SK-N-SH (cell line): ENCODE data around the gene PKNOX2. TPM values are rescaled to one million over a fixed set of nuclear protein-coding genes. Genes with fewer than 3 reads are reported as not detected.

Experiments used
- CTCF ChIA-PET: fragments of 300-600, 350-600 bp; formaldehyde crosslinking; extraction: SDS; loops from one replicate; lab custom pipeline; 2021; lab: Yijun Ruan, JAX
- POLR2A ChIA-PET: fragments of 350-600 bp; sonication (Branson Sonifier 250); formaldehyde crosslinking; extraction: SDS; loops from one replicate; lab custom pipeline; 2020; ENCODE audit warnings: antibody characterized with exemption, inconsistent platforms; lab: Yijun Ruan, JAX
- DNase-seq: peaks from one replicate; pipeline ENCODE4 v3.0.0; 2012
- H2AFZ ChIP-seq: fragments of 200-600 bp; sonication (generic); 2 replicates; pipeline ENCODE4 v1.8.1; 2016; ENCODE audit warnings: antibody characterized with exemption, mild to moderate bottlenecking, low read depth
- H3F3A ChIP-seq: fragments of 200-600 bp; sonication (generic); replicated peaks from 2 replicates; pipeline ENCODE3; 2016; ENCODE audit warnings: antibody characterized with exemption, mild to moderate bottlenecking; ENCODE audit not compliant: insufficient read depth
- H3K27ac ChIP-seq, 2 experiments: fragments of 200-500 bp in 1 of 2; fragments of 200-600 bp in 1 of 2; sonication (Bioruptor generic) in 1 of 2; sonication (generic), shearing (Covaris generic) in 1 of 2; 2 replicates each; pipeline versions ENCODE4 v1.5.1 to v1.6.1; 2014 to 2016; ENCODE audit warnings: low read depth in 2 of 2, inconsistent platforms in 1 of 2, low read length in 1 of 2, mild to moderate bottlenecking in 1 of 2, mixed read lengths in 1 of 2
- H3K27me3 ChIP-seq: fragments of 200-600 bp; sonication (generic), shearing (Covaris generic); 2 replicates; pipeline ENCODE4 v1.6.1; 2016; ENCODE audit warnings: mixed run types; ENCODE audit not compliant: insufficient read depth
- H3K36me3 ChIP-seq, 2 experiments: fragments of 200-500 bp in 1 of 2; fragments of 200-600 bp in 1 of 2; sonication (Bioruptor generic) in 1 of 2; sonication (generic) in 1 of 2; replicated peaks in 1 of 2; 2 replicates each; pipeline versions ENCODE3 to v1.5.1; 2014 to 2016; ENCODE audit warnings: low read length in 1 of 2, mild to moderate bottlenecking in 1 of 2; ENCODE audit not compliant: insufficient read depth in 2 of 2, control insufficient read depth in 1 of 2
- H3K4me1 ChIP-seq, 2 experiments: fragments of 200-500 bp in 1 of 2; fragments of 200-600 bp in 1 of 2; sonication (Bioruptor generic) in 1 of 2; sonication (generic), shearing (Covaris generic) in 1 of 2; 2 replicates each; pipeline versions ENCODE4 v1.5.1 to v1.6.1; 2014 to 2016; ENCODE audit warnings: low read depth in 1 of 2, low read length in 1 of 2, mixed run types in 1 of 2; ENCODE audit not compliant: insufficient read depth in 2 of 2, control insufficient read depth in 1 of 2
- H3K4me2 ChIP-seq: fragments of 200-600 bp; sonication (generic), shearing (Covaris generic); 2 replicates; pipeline ENCODE4 v1.6.1; 2017; ENCODE audit warnings: mixed run types
- H3K4me3 ChIP-seq, 2 experiments: fragments of 200-500 bp in 1 of 2; fragments of 200-600 bp in 1 of 2; sonication (Bioruptor generic) in 1 of 2; sonication (generic), shearing (Covaris generic) in 1 of 2; 2 replicates each; pipeline versions ENCODE4 v1.5.1 to v1.8.1; 2014 to 2016; ENCODE audit warnings: low read depth in 2 of 2, inconsistent platforms in 1 of 2, low read length in 1 of 2, mild to moderate bottlenecking in 1 of 2, mixed read lengths in 1 of 2, moderate library complexity in 1 of 2
- H3K79me2 ChIP-seq: fragments of 200-600 bp; sonication (generic); 2 replicates; pipeline ENCODE4 v1.8.1; 2017; ENCODE audit warnings: mild to moderate bottlenecking; ENCODE audit not compliant: insufficient read depth
- H3K9ac ChIP-seq: fragments of 200-600 bp; sonication (generic); 2 replicates; pipeline ENCODE4 v1.6.1; 2017; ENCODE audit warnings: mixed run types
- H3K9me2 ChIP-seq: fragments of 200-600 bp; sonication (generic); 2 replicates; pipeline ENCODE4 v1.6.1; 2017; ENCODE audit warnings: mixed run types
- H3K9me3 ChIP-seq: fragments of 200-600 bp; sonication (generic); 2 replicates; pipeline ENCODE4 v1.6.1; 2017; ENCODE audit warnings: mixed run types, mild to moderate bottlenecking, moderate library complexity
- H4K20me1 ChIP-seq: fragments of 200-600 bp; sonication (generic); 2 replicates; pipeline ENCODE4 v1.6.1; 2017; ENCODE audit warnings: mild to moderate bottlenecking, mixed run types; ENCODE audit not compliant: insufficient read depth
- CHD2 ChIP-seq: fragments of 150-350 bp; IDR thresholded peaks from 2 replicates; pipeline ENCODE4 v1.6.1; 2018; ENCODE audit warnings: low read length; ENCODE audit not compliant: partially characterized antibody
- EP300 ChIP-seq, 2 experiments: IDR thresholded peaks; 2 replicates each; pipeline versions ENCODE4 v1.4.0 to v1.6.1; 2012; ENCODE audit warnings: borderline replicate concordance in 1 of 2, low read depth in 1 of 2, low read length in 1 of 2
- FOXM1 ChIP-seq: IDR thresholded peaks from 2 replicates; pipeline ENCODE4 v1.4.0; 2012; ENCODE audit warnings: low read depth, mild to moderate bottlenecking
- MEF2A ChIP-seq: IDR thresholded peaks from 2 replicates; pipeline ENCODE4 v1.4.0; 2012; ENCODE audit warnings: low read depth, borderline replicate concordance
- NRF1 ChIP-seq: IDR thresholded peaks from 2 replicates; pipeline ENCODE4 v1.6.1; 2012; ENCODE audit warnings: low read depth, mild to moderate bottlenecking, low read length
- RAD21 ChIP-seq: IDR thresholded peaks from 2 replicates; pipeline ENCODE4 v1.6.1; 2012; ENCODE audit warnings: mild to moderate bottlenecking, low read length
- RFX5 ChIP-seq: IDR thresholded peaks from 2 replicates; pipeline ENCODE4 v1.6.1; 2012; ENCODE audit warnings: mild to moderate bottlenecking, improper control_type of control experiment, low read length
- RXRA ChIP-seq: IDR thresholded peaks from 2 replicates; pipeline ENCODE4 v1.4.0; 2012; ENCODE audit warnings: low read depth, mild to moderate bottlenecking, borderline replicate concordance
- SMC3 ChIP-seq: IDR thresholded peaks from 2 replicates; pipeline ENCODE4 v1.6.1; 2012; ENCODE audit warnings: low read depth, low read length, improper control_type of control experiment
- TAF1 ChIP-seq: IDR thresholded peaks from 2 replicates; pipeline ENCODE4 v1.6.1; 2012; ENCODE audit warnings: low read depth, mild to moderate bottlenecking, low read length, moderate library complexity, borderline replicate concordance
- TEAD4 ChIP-seq: IDR thresholded peaks from 2 replicates; pipeline ENCODE4 v1.4.0; 2012; ENCODE audit warnings: mild to moderate bottlenecking, borderline replicate concordance; ENCODE audit not compliant: insufficient read depth
- WGBS: methylation state at CpG from one replicate; pipeline ENCODE4 v1.1.6; 2017; ENCODE audit warnings: low lambda C conversion rate; 5-methylcytosine and 5-hydroxymethylcytosine counted together
- polyA plus RNA-seq, 3 experiments: library from polyadenylated mRNA; depleted of rRNA; stranded (reverse); fragments of >200 nt; gene quantifications; 2 replicates each; pipeline ENCODE4 v1.2.3, GENCODE V29; 2012
- TF ChIP-seq, protein P1 (sequence below): IDR thresholded peaks from 2 replicates; pipeline ENCODE4 v1.4.0; 2012; ENCODE audit warnings: low read depth
- TF ChIP-seq, protein P2 (sequence below): IDR thresholded peaks from 2 replicates; pipeline ENCODE4 v1.4.0; 2012; ENCODE audit warnings: low read depth, borderline replicate concordance
- TF ChIP-seq, protein P3 (sequence below): IDR thresholded peaks from 2 replicates; pipeline ENCODE4 v1.4.0; 2012; ENCODE audit warnings: low read depth, borderline replicate concordance
- TF ChIP-seq, protein P4 (sequence below): fragments of 150-350 bp; IDR thresholded peaks from 2 replicates; pipeline ENCODE4 v1.6.1; 2017; ENCODE audit warnings: antibody characterized with exemption, low read length, low read depth, borderline replicate concordance
- TF ChIP-seq, protein P5 (sequence below): IDR thresholded peaks from 2 replicates; pipeline ENCODE4 v1.6.1; 2012; ENCODE audit warnings: mild to moderate bottlenecking, low read depth, low read length, moderate library complexity

The PKNOX2 gene
- polyA plus RNA-seq, 1 of the 3 experiments (the other 2 are of a cell fraction): 0.02 TPM

DNA sequence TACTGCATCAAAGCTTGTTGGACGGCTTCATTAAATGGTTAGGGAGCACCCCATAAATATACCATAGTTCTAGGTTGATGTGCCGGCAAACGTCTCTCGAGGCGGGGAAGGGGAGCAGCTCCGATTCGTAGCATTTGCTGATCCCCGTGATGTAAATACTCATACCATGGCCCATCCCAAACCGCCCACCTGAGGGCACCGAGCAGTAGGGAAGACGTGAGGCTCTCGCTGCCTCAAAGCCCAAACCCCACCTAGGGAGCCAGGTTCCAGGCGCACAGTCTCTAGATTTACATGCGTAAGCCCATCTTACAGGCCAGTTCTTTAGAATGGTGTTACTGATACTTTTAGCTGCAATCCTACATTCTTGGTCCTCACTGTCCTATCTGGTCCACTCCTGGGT is 207.5 kb downstream of the PKNOX2 start:
- Histone ChIP-seq H3K9me3 (no peaks in the 10 kb centered on the region), H3K27ac (no peak overlapping the region), H2AFZ (no peak overlapping the region), H3K27me3 (peaks cover 25% of the 10 kb centered on the region), H3K4me3 (no peak overlapping the region), H3K4me2 (no peak overlapping the region), H3K9ac (no peak overlapping the region), H3K36me3 (no peaks in the 10 kb centered on the region), H4K20me1 (no peaks in the 10 kb centered on the region), H3F3A (no peaks in the 10 kb centered on the region), H3K4me1 (peaks cover 0 to 21% of the 10 kb centered on the region in 2 experiments; a peak in 1 of 4 replicates), H3K79me2 (no peaks in the 10 kb centered on the region), H3K9me2 (no peaks in the 10 kb centered on the region)
- 79% methylated on average over 14 of the region's 14 CpGs for WGBS
- TF ChIP-seq RAD21 (no peak), RFX5 (no peak), EP300 (IDR thresholded peaks at IDR 0.05; ENCODE audit: borderline replicate concordance in 1 of 2, low read depth in 1 of 2, low read length in 1 of 2) (no peak), TAF1 (no peak), NRF1 (no peak), CHD2 (no peak), FOXM1 (no peak), TEAD4 (no peak), SMC3 (no peak), RXRA (no peak), MEF2A (no peak)
- TF ChIP-seq, protein P1, sequence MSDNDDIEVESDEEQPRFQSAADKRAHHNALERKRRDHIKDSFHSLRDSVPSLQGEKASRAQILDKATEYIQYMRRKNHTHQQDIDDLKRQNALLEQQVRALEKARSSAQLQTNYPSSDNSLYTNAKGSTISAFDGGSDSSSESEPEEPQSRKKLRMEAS: no peak
- TF ChIP-seq, protein P2, sequence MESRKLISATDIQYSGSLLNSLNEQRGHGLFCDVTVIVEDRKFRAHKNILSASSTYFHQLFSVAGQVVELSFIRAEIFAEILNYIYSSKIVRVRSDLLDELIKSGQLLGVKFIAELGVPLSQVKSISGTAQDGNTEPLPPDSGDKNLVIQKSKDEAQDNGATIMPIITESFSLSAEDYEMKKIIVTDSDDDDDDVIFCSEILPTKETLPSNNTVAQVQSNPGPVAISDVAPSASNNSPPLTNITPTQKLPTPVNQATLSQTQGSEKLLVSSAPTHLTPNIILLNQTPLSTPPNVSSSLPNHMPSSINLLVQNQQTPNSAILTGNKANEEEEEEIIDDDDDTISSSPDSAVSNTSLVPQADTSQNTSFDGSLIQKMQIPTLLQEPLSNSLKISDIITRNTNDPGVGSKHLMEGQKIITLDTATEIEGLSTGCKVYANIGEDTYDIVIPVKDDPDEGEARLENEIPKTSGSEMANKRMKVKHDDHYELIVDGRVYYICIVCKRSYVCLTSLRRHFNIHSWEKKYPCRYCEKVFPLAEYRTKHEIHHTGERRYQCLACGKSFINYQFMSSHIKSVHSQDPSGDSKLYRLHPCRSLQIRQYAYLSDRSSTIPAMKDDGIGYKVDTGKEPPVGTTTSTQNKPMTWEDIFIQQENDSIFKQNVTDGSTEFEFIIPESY: no peak
- TF ChIP-seq, protein P3, sequence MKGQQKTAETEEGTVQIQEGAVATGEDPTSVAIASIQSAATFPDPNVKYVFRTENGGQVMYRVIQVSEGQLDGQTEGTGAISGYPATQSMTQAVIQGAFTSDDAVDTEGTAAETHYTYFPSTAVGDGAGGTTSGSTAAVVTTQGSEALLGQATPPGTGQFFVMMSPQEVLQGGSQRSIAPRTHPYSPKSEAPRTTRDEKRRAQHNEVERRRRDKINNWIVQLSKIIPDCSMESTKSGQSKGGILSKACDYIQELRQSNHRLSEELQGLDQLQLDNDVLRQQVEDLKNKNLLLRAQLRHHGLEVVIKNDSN: no peak
- TF ChIP-seq, protein P4, sequence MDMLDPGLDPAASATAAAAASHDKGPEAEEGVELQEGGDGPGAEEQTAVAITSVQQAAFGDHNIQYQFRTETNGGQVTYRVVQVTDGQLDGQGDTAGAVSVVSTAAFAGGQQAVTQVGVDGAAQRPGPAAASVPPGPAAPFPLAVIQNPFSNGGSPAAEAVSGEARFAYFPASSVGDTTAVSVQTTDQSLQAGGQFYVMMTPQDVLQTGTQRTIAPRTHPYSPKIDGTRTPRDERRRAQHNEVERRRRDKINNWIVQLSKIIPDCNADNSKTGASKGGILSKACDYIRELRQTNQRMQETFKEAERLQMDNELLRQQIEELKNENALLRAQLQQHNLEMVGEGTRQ: no peak
- TF ChIP-seq, protein P5, sequence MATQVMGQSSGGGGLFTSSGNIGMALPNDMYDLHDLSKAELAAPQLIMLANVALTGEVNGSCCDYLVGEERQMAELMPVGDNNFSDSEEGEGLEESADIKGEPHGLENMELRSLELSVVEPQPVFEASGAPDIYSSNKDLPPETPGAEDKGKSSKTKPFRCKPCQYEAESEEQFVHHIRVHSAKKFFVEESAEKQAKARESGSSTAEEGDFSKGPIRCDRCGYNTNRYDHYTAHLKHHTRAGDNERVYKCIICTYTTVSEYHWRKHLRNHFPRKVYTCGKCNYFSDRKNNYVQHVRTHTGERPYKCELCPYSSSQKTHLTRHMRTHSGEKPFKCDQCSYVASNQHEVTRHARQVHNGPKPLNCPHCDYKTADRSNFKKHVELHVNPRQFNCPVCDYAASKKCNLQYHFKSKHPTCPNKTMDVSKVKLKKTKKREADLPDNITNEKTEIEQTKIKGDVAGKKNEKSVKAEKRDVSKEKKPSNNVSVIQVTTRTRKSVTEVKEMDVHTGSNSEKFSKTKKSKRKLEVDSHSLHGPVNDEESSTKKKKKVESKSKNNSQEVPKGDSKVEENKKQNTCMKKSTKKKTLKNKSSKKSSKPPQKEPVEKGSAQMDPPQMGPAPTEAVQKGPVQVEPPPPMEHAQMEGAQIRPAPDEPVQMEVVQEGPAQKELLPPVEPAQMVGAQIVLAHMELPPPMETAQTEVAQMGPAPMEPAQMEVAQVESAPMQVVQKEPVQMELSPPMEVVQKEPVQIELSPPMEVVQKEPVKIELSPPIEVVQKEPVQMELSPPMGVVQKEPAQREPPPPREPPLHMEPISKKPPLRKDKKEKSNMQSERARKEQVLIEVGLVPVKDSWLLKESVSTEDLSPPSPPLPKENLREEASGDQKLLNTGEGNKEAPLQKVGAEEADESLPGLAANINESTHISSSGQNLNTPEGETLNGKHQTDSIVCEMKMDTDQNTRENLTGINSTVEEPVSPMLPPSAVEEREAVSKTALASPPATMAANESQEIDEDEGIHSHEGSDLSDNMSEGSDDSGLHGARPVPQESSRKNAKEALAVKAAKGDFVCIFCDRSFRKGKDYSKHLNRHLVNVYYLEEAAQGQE: no peak
- POLR2A ChIA-PET: no interaction called here
- no peak for DNase-seq
- CTCF ChIA-PET: interaction anchor here (0.7 to 13.9 kb wide), 12 partner anchors 9 to 281 kb away, joined by 3 to 103 read pairs (median 4); partner anchors contain the start of gene PKNOX2
